ENCODE data around the gene KDM7A. TPM values are rescaled to one million over a fixed set of nuclear protein-coding genes. Genes with fewer than 3 reads are reported as not detected.

KDM7A gene, protein sequence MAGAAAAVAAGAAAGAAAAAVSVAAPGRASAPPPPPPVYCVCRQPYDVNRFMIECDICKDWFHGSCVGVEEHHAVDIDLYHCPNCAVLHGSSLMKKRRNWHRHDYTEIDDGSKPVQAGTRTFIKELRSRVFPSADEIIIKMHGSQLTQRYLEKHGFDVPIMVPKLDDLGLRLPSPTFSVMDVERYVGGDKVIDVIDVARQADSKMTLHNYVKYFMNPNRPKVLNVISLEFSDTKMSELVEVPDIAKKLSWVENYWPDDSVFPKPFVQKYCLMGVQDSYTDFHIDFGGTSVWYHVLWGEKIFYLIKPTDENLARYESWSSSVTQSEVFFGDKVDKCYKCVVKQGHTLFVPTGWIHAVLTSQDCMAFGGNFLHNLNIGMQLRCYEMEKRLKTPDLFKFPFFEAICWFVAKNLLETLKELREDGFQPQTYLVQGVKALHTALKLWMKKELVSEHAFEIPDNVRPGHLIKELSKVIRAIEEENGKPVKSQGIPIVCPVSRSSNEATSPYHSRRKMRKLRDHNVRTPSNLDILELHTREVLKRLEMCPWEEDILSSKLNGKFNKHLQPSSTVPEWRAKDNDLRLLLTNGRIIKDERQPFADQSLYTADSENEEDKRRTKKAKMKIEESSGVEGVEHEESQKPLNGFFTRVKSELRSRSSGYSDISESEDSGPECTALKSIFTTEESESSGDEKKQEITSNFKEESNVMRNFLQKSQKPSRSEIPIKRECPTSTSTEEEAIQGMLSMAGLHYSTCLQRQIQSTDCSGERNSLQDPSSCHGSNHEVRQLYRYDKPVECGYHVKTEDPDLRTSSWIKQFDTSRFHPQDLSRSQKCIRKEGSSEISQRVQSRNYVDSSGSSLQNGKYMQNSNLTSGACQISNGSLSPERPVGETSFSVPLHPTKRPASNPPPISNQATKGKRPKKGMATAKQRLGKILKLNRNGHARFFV
- polyA plus RNA-seq = 1 to 10 TPM; 4.0 to 6.6 TPM

DNA sequence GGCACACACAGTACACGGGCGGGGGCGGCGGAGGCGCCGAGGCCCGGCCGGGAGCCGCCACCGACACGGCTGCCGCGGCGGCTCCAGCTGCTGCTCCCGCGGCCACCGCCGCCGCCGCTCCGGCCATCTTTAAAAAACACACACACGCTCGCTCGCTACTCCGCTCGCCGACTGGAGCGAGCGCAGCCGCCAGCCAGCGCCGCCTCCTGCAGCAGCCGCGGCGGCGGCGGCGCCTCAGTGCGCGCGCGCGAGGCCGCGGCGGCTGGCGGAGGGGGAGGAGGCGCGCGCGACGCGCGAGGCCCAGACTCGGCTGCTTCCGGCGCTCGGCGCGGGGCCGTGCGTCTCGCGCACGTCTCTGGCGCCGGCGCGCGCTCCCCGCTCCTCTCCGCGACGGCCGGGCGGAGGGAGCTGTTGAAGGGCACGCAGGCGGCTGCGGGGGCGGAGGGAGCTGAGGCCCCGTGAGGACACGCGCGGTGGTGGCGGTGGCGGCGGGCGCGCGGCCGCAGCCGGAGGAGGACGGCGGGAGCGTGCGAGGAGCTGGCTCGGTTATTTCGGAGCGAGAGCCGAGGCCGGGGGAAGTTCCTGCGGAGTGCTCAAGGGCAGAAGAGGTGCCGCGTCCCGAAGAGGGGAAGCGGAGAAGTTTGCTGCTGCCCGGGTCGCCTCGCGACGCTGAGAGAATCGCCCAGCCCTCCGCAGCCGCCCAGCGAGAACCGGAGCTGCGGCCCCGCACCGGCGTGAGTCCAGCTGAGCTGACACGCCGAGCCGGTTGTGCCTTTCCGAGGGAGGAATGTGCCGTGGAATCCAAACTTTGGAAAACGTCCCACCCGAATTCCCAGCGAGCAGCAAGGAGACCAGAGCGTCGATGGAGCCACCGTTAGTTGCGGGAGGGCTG lies at the start of gene KDM7A:
Gene KDM7A, minus strand, starts transcription at position 173 of the 892 bp plus-strand sequence. Its CDS starts 46 bp downstream, at position 127.
- peak within 1 kb of the TSS; percentile 97 to 100 for H3K27ac ChIP-seq (ENCODE audit: low read depth in 2 of 2, low read length in 1 of 2)
- H3K4me3 ChIP-seq (ENCODE audit: low read depth in 1 of 2, low read length in 2 of 2) = peak within 1 kb of the TSS; percentile 95 to 96
- no peaks in the 10 kb centered on the region for H3K9me3 ChIP-seq (ENCODE audit: control insufficient read depth in 2 of 2, insufficient read depth in 1 of 2, low read depth in 1 of 2, low read length in 1 of 2)
- no peaks in the 10 kb centered on the region for H3K4me1 ChIP-seq (ENCODE audit: control insufficient read depth in 2 of 2, insufficient read depth in 2 of 2, low read length in 1 of 2)
- H3K36me3 ChIP-seq (ENCODE audit: control insufficient read depth in 2 of 2, insufficient read depth in 2 of 2, low read length in 1 of 2) = no peaks in the 10 kb centered on the region
- H3K27me3 ChIP-seq (ENCODE audit: control insufficient read depth in 1 of 2, insufficient read depth in 2 of 2, low read length in 2 of 2) = no peaks in the 10 kb centered on the region
- WGBS, 2 donors = 1% methylated on average over 83 to 132 of the region's 132 CpGs

DNA sequence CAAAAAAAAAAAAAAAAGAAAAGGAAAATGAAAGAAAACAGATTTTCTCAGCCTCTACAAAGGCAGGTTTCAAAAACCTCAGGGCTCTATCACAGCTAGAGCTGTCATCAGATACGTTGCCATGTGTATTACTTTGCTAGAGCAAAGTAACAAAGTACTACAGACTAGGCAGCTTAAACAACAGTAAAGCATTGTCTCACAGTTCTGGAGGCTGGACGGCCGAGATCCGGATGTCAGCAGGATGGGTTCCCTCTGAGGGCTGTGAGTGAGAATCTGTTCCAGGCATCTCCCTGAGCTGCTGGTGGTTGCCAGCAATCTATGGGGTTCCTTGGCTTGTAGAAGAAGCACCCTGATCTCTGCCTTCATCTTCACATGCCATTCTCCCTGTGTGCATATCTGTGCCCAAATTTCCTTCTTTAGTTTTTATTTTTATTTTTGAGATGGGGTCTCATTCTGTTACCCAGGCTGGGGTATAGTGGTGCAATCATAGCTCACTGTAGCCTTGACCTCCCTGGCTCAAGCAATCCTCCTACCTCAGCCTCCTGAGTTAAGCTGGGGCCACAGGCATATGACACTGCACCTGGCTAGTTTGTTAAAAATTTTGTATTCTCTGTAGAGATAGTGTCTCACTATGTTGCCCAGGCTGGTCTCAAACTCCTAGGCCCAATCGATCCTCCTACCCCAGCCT lies 48.9 kb upstream of the KDM7A start:
- WGBS, 2 donors = 63 to 86% methylated on average over 5 of the region's 5 CpGs
- Histone ChIP-seq H3K9me3 (ENCODE audit: control insufficient read depth in 2 of 2, insufficient read depth in 1 of 2, low read depth in 1 of 2, low read length in 1 of 2) (no peaks in the 10 kb centered on the region), H3K27me3 (ENCODE audit: control insufficient read depth in 1 of 2, insufficient read depth in 2 of 2, low read length in 2 of 2) (no peaks in the 10 kb centered on the region), H3K27ac (ENCODE audit: low read depth in 2 of 2, low read length in 1 of 2) (no peak overlapping the region), H3K4me1 (ENCODE audit: control insufficient read depth in 2 of 2, insufficient read depth in 2 of 2, low read length in 1 of 2) (peaks cover 0 to 4% of the 10 kb centered on the region in 2 donors), H3K4me3 (ENCODE audit: low read depth in 1 of 2, low read length in 2 of 2) (no peak overlapping the region), H3K36me3 (ENCODE audit: control insufficient read depth in 2 of 2, insufficient read depth in 2 of 2, low read length in 1 of 2) (no peaks in the 10 kb centered on the region)

DNA sequence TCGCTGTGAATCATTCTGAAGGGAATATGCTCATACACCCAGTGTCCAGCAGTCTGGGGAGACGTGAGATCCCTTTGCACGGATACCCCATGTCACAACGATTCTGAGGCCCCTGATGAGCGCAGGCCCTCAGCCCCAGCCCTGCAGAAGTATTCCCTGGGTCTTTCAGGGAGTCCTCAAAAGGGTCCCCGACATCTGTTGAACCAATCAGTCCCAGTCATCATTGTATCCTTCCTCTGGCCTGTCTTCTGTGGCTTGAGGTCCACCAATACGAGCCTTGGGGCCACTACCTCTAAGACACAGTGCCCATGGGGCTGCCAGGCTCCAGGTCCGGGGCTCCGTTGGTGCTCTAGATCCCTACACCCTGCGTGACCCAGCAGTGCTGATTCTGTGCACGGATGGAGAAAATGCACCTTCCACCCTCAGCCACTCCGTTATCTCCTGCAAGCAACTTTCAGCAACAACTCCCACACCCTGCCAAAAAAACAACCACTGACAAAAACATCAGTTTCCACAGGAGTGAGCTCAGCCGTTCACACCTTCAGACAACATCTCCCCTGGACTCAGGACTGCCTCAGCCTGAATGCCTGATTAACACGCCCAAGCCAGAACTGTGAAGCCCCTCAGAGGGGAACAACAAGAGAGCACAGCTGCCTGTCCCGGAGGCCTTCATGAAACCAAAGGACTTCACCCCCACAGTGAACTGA lies 46.9 kb upstream of the KDM7A start:
- Histone ChIP-seq H3K9me3 (ENCODE audit: control insufficient read depth in 2 of 2, insufficient read depth in 1 of 2, low read depth in 1 of 2, low read length in 1 of 2) (no peaks in the 10 kb centered on the region), H3K4me1 (ENCODE audit: control insufficient read depth in 2 of 2, insufficient read depth in 2 of 2, low read length in 1 of 2) (no peaks in the 10 kb centered on the region), H3K27me3 (ENCODE audit: control insufficient read depth in 1 of 2, insufficient read depth in 2 of 2, low read length in 2 of 2) (no peaks in the 10 kb centered on the region), H3K4me3 (ENCODE audit: low read depth in 1 of 2, low read length in 2 of 2) (no peak overlapping the region), H3K36me3 (ENCODE audit: control insufficient read depth in 2 of 2, insufficient read depth in 2 of 2, low read length in 1 of 2) (no peaks in the 10 kb centered on the region), H3K27ac (ENCODE audit: low read depth in 2 of 2, low read length in 1 of 2) (no peak overlapping the region)
- 86% methylated on average over 15 of the region's 15 CpGs for WGBS, 2 donors

DNA sequence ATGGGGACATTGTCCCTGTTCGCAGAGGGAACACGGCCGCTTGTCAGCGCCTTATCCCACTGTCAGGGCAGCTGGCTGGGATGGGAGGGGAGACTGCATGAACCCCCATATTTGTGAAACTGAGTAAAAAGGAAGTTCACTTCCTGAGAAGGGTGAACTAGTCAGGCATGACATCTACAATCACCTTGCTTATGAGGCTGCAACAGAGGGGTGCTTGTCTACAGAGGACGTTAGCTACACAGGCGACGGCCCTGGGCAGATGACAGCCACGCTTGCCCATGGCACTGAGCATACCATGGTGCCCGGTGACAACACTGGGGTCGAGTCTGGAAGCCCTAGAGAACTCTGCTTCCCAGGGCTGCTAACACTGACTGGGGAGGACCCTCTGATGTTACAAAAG lies 46.0 kb upstream of the KDM7A start:
- WGBS, 2 donors = 81 to 88% methylated on average over 10 of the region's 10 CpGs
- no peaks in the 10 kb centered on the region for H3K9me3 ChIP-seq (ENCODE audit: control insufficient read depth in 2 of 2, insufficient read depth in 1 of 2, low read depth in 1 of 2, low read length in 1 of 2)
- H3K27me3 ChIP-seq (ENCODE audit: control insufficient read depth in 1 of 2, insufficient read depth in 2 of 2, low read length in 2 of 2) = no peaks in the 10 kb centered on the region

DNA sequence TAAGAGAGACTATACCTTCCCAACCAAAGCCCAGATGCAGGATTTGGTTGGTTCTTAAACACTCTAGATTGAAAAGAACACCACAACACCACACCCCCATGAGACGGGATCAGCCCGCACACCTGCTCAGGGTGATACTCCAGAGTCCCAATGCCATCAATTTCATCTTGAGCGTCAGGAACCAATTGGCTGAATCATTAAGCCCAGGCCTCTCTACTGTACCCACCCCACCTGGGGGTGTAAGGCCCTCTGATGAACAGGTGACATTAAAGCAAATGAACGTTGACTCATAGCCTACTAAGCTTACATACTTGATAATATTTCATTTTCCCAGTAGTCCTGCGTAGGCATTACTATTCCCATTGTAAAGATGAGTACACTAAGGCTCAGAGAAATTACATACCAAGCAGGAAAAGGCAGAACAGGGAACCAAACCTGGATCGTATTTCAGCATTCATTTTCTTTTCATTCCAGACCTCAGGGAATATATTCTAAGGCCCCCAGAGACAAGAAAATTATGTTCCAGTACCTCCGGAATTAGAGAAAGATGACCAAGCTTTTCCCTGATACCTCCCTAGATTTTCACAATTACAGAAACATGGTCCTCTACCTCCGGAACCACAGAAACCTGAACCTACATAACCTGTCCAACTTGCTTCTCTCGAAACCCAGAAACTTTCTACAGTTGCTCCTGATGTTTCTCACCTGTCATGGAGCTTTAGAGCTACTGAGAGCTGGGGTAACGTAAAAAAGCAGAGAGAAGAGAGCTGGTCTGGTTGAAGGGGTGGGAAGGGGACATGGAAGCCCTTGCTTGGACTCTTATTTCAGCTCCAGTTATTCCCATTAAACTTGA lies 43.1 kb upstream of the KDM7A start:
- Histone ChIP-seq H3K27ac (ENCODE audit: low read depth in 2 of 2, low read length in 1 of 2) (peak overlapping the region; percentile 76), H3K9me3 (ENCODE audit: control insufficient read depth in 2 of 2, insufficient read depth in 1 of 2, low read depth in 1 of 2, low read length in 1 of 2) (no peaks in the 10 kb centered on the region), H3K36me3 (ENCODE audit: control insufficient read depth in 2 of 2, insufficient read depth in 2 of 2, low read length in 1 of 2) (no peaks in the 10 kb centered on the region), H3K4me1 (ENCODE audit: control insufficient read depth in 2 of 2, insufficient read depth in 2 of 2, low read length in 1 of 2) (no peaks in the 10 kb centered on the region), H3K27me3 (ENCODE audit: control insufficient read depth in 1 of 2, insufficient read depth in 2 of 2, low read length in 2 of 2) (no peaks in the 10 kb centered on the region), H3K4me3 (ENCODE audit: low read depth in 1 of 2, low read length in 2 of 2) (no peak overlapping the region)
- 65 to 70% methylated on average over 10 of the region's 10 CpGs for WGBS, 2 donors

More for the DNA sequence above, 46.0 kb upstream of the KDM7A start:
- Histone ChIP-seq H3K27ac (ENCODE audit: low read depth in 2 of 2, low read length in 1 of 2) (no peak overlapping the region), H3K36me3 (ENCODE audit: control insufficient read depth in 2 of 2, insufficient read depth in 2 of 2, low read length in 1 of 2) (no peaks in the 10 kb centered on the region), H3K4me1 (ENCODE audit: control insufficient read depth in 2 of 2, insufficient read depth in 2 of 2, low read length in 1 of 2) (no peaks in the 10 kb centered on the region), H3K4me3 (ENCODE audit: low read depth in 1 of 2, low read length in 2 of 2) (no peak overlapping the region)

DNA sequence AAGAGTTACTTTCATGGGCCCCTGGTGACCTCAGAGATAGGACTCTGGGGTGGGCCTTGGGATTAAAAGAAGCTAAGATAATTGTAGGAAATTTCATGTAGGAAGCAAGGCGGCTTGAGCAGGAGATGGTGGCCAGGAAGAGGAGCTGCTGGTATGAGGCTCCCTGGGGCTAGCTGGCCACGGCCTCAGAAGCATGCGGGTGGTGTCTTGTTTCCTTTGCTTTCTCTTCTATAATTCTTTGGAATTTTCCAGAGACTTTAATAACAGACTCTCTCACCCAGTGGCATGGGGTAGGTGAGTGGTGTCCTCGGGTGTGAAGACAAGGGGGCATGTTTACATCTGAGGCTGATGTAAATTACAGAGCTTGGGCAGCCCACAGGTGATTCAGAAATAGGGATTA lies 41.9 kb upstream of the KDM7A start:
- peak overlapping the region in 1 of 2 donors; percentile 46 for H3K27ac ChIP-seq (ENCODE audit: low read depth in 2 of 2, low read length in 1 of 2)
- H3K9me3 ChIP-seq (ENCODE audit: control insufficient read depth in 2 of 2, insufficient read depth in 1 of 2, low read depth in 1 of 2, low read length in 1 of 2) = no peaks in the 10 kb centered on the region
- no peaks in the 10 kb centered on the region for H3K36me3 ChIP-seq (ENCODE audit: control insufficient read depth in 2 of 2, insufficient read depth in 2 of 2, low read length in 1 of 2)
- H3K4me3 ChIP-seq (ENCODE audit: low read depth in 1 of 2, low read length in 2 of 2) = no peak overlapping the region
- H3K27me3 ChIP-seq (ENCODE audit: control insufficient read depth in 1 of 2, insufficient read depth in 2 of 2, low read length in 2 of 2) = no peaks in the 10 kb centered on the region
- WGBS, 2 donors = 90 to 94% methylated on average over 4 of the region's 4 CpGs
- H3K4me1 ChIP-seq (ENCODE audit: control insufficient read depth in 2 of 2, insufficient read depth in 2 of 2, low read length in 1 of 2) = peaks cover 0 to 3% of the 10 kb centered on the region in 2 donors

DNA sequence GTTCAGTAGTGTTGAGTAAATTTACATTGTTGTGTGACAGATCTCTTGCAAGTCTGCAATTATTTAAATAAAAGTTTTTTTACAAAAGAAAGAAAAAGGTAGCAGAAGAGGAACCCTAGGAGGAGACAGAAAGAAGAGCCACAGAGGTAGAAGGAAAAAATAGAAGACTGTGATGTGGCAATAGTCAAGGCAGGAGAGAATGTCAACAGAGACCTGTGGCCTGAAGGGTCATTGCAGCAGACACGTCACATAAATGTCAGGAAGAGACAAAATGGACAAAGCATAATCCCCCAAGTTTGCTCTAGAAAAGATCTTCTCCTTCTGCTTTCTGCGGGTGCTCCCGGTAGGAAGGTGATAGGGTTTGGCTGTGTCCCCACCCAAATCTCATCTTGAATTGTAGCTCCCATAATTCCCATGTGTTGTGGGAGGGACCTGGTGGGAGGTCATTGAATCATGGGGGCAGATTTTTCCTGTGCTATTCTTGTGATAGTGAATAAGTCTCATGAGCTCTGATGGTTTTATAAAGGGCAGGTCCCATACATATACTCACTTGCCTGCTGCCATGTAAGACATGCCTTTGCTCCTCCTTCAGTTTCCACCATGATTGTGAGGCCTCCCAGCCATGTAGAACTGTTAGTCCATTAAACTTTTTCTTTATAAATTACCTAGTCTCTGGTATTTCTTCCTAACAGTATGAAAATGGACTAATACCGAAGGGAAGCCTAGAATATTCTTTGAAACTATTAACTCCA lies 41.1 kb upstream of the KDM7A start:
- WGBS, 2 donors = 95 to 96% methylated on average over 4 of the region's 4 CpGs
- H3K36me3 ChIP-seq (ENCODE audit: control insufficient read depth in 2 of 2, insufficient read depth in 2 of 2, low read length in 1 of 2) = no peaks in the 10 kb centered on the region
- no peak overlapping the region for H3K4me3 ChIP-seq (ENCODE audit: low read depth in 1 of 2, low read length in 2 of 2)
- peaks cover 0 to 3% of the 10 kb centered on the region in 2 donors for H3K4me1 ChIP-seq (ENCODE audit: control insufficient read depth in 2 of 2, insufficient read depth in 2 of 2, low read length in 1 of 2)
- H3K27ac ChIP-seq (ENCODE audit: low read depth in 2 of 2, low read length in 1 of 2) = no peak overlapping the region
- H3K27me3 ChIP-seq (ENCODE audit: control insufficient read depth in 1 of 2, insufficient read depth in 2 of 2, low read length in 2 of 2) = no peaks in the 10 kb centered on the region
- no peaks in the 10 kb centered on the region for H3K9me3 ChIP-seq (ENCODE audit: control insufficient read depth in 2 of 2, insufficient read depth in 1 of 2, low read depth in 1 of 2, low read length in 1 of 2)
